HG03521 (cell line): ENCODE results near the gene ME3.
"Not testable (repeated sequence)": the region's sequence is repeated elsewhere in the genome, so short reads cannot be mapped to it uniquely, and the experiment has no call there.

ENCODE experiments used
- ATAC-seq: cut with Tn5 transposase; IDR thresholded peaks from one replicate; pipeline ENCODE4 v1.9.1; 2021; ENCODE audit warnings: mild to moderate bottlenecking, moderate library complexity; ENCODE audit not compliant: unreplicated experiment

ME3 gene

GRCh38 chr11:86565801-86566312 lies 106.6 kb downstream of the ME3 start:
- ATAC-seq: no peak

- ATAC-seq: no peak
Measured at GRCh38 chr11:86565388-86565787, 107.0 kb downstream of the ME3 start.

GRCh38 chr11:86562842-86563241 lies 109.6 kb downstream of the ME3 start:
- ATAC-seq: not testable (repeated sequence)

- no peak for ATAC-seq
Measured at GRCh38 chr11:86559311-86559945, 113.0 kb downstream of the ME3 start.

GRCh38 chr11:86558841-86559240 lies 113.6 kb downstream of the ME3 start:
- ATAC-seq: no peak

GRCh38 chr11:86558207-86558606 lies 114.2 kb downstream of the ME3 start:
- no peak for ATAC-seq

- no peak for ATAC-seq
Measured at GRCh38 chr11:86555866-86556265, 116.5 kb downstream of the ME3 start.

GRCh38 chr11:86555401-86555800 lies 117.0 kb downstream of the ME3 start:
- no peak for ATAC-seq

GRCh38 chr11:86553265-86553664 lies 119.2 kb downstream of the ME3 start:
- ATAC-seq: no peak

- peak; percentile 60 for ATAC-seq
Measured at GRCh38 chr11:86551288-86552092, 120.9 kb downstream of the ME3 start.

GRCh38 chr11:86550757-86551156 lies 121.7 kb downstream of the ME3 start:
- no peak for ATAC-seq

GRCh38 chr11:86548271-86548917 lies 124.0 kb downstream of the ME3 start:
- ATAC-seq: no peak

GRCh38 chr11:86547727-86548126 lies 124.7 kb downstream of the ME3 start:
- no peak for ATAC-seq

GRCh38 chr11:86541299-86541698 lies 131.1 kb downstream of the ME3 start:
- not testable (repeated sequence) for ATAC-seq

- ATAC-seq: no peak
Measured at GRCh38 chr11:86538223-86538548, 134.2 kb downstream of the ME3 start.

GRCh38 chr11:86537541-86538222 lies 134.7 kb downstream of the ME3 start:
- ATAC-seq: no peak

GRCh38 chr11:86535773-86536172 lies 136.6 kb downstream of the ME3 start:
- no peak for ATAC-seq

GRCh38 chr11:86524620-86525352 lies 147.6 kb downstream of the ME3 start:
- no peak for ATAC-seq

GRCh38 chr11:86523738-86524619 lies 148.4 kb downstream of the ME3 start:
- no peak for ATAC-seq

GRCh38 chr11:86522512-86522911 lies 149.9 kb downstream of the ME3 start:
- ATAC-seq: not testable (repeated sequence)
